A549 (cell line): ENCODE data around the gene MAGIX. TPM values are rescaled to one million over a fixed set of nuclear protein-coding genes. Genes with fewer than 3 reads are reported as not detected.

Experiments
- ATAC-seq, 2 experiments: fragments of 200-7000 bp in 1 of 2; fragments of >200 bp in 1 of 2; cut with Nextera tagmentation in 1 of 2; cut with Tn5 transposase in 1 of 2; 3 replicates each; pipeline versions ENCODE4 v1.8.0 to v1.9.1; 2018 to 2020; ENCODE audit warnings: mild to moderate bottlenecking in 1 of 2, moderate library complexity in 1 of 2
- CTCF ChIA-PET: fragments of 300-600 bp; sonication (Branson Sonifier 250); formaldehyde crosslinking; extraction: SDS; loops from one replicate; lab custom pipeline; 2021; ENCODE audit warnings: antibody characterized with exemption, inconsistent platforms; lab: Yijun Ruan, JAX
- POLR2A ChIA-PET: fragments of 350-600 bp; formaldehyde crosslinking; extraction: SDS; loops from one replicate; lab custom pipeline; 2021; ENCODE audit warnings: antibody characterized with exemption, inconsistent platforms; lab: Yijun Ruan, JAX
- DNase-seq, 2 experiments: peaks; one replicate each; pipeline versions ENCODE4 v3.0.0 to v3.0.0-alpha.2; 2011 to 2016; ENCODE audit warnings: low read depth in 1 of 2, low spot score in 1 of 2
- FAIRE-seq: peaks from 2 replicates; lab custom pipeline; 2011; peaks lifted over from hg19 to GRCh38; lab: Jason Lieb, UNC
- H3K27ac ChIP-seq, 2 experiments: fragments of >200 bp; sonication (Bioruptor Twin); formaldehyde crosslinking; 3 replicates each; pipeline ENCODE4 v1.5.1; 2016 to 2017
- H3K4me1 ChIP-seq: fragments of >200 bp; sonication (Bioruptor Twin); formaldehyde crosslinking; 3 replicates; pipeline ENCODE4 v1.6.1; 2016
- H3K4me2 ChIP-seq: fragments of >200 bp; sonication (Bioruptor Twin); formaldehyde crosslinking; 3 replicates; pipeline ENCODE4 v1.6.1; 2016
- H3K4me3 ChIP-seq: fragments of >200 bp; sonication (Bioruptor Twin); formaldehyde crosslinking; 3 replicates; pipeline ENCODE4 v1.5.1; 2016
- H3K9me3 ChIP-seq: fragments of >200 bp; sonication (Bioruptor Twin); formaldehyde crosslinking; 3 replicates; pipeline ENCODE4 v1.6.1; 2016
- BCL3 ChIP-seq: fragments of >200 bp; sonication (Bioruptor Twin); formaldehyde crosslinking; IDR thresholded peaks from 3 replicates; pipeline ENCODE4 v1.6.1; 2016
- BHLHE40 ChIP-seq: IDR thresholded peaks from 2 replicates; pipeline ENCODE4 v1.6.1; 2012; ENCODE audit warnings: low read depth, low read length, inconsistent platforms
- CEBPB ChIP-seq, 2 experiments: fragments of >200 bp in 1 of 2; sonication (Bioruptor Twin) in 1 of 2; formaldehyde crosslinking in 1 of 2; IDR thresholded peaks; 2 replicates each; pipeline ENCODE4 v1.6.1; 2012 to 2016
- CHD2 ChIP-seq: fragments of 150-350 bp; IDR thresholded peaks from 2 replicates; pipeline ENCODE4 v1.6.1; 2014; ENCODE audit warnings: low read length; ENCODE audit not compliant: partially characterized antibody
- EHF ChIP-seq: fragments of 250-450 bp; sonication (Bioruptor Pico); IDR thresholded peaks from 2 replicates; pipeline ENCODE4 v1.5.0; 2020; ENCODE audit warnings: mild to moderate bottlenecking
- ESRRA ChIP-seq: fragments of 150-350 bp; IDR thresholded peaks from 2 replicates; pipeline ENCODE4 v1.6.1; 2014; ENCODE audit warnings: mild to moderate bottlenecking, low read length, borderline replicate concordance
- FOSL2 ChIP-seq, 2 experiments: fragments of 450-650 bp in 1 of 2; fragments of >200 bp in 1 of 2; sonication (Bioruptor Twin) in 1 of 2; formaldehyde crosslinking; IDR thresholded peaks; 2 replicates each; pipeline versions ENCODE4 v1.5.0 to v1.6.1; 2016 to 2020; ENCODE audit warnings: mild to moderate bottlenecking in 1 of 2, moderate library complexity in 1 of 2
- FOXS1 ChIP-seq: fragments of 250-450 bp; sonication (Bioruptor Pico); IDR thresholded peaks from 2 replicates; pipeline ENCODE4 v1.5.0; 2020; ENCODE audit warnings: mild to moderate bottlenecking, moderate library complexity
- HDAC2 ChIP-seq: fragments of 200-600 bp; sonication (generic); IDR thresholded peaks from 2 replicates; pipeline ENCODE4 v1.6.1; 2016
- HOXB13 ChIP-seq: fragments of 250-450 bp; sonication (Bioruptor Pico); IDR thresholded peaks from 2 replicates; pipeline ENCODE4 v1.5.0; 2020; ENCODE audit warnings: low read depth, mild to moderate bottlenecking, moderate library complexity
- HOXB5 ChIP-seq: fragments of 250-450 bp; sonication (Bioruptor Pico); IDR thresholded peaks from 2 replicates; pipeline ENCODE4 v1.5.0; 2020; ENCODE audit warnings: mild to moderate bottlenecking, moderate library complexity
- JUN ChIP-seq, 2 experiments: fragments of >200 bp; sonication (Bioruptor Twin); formaldehyde crosslinking; IDR thresholded peaks; 2 replicates in 1 of 2; 3 replicates in 1 of 2; pipeline ENCODE4 v1.6.1; 2016 to 2017
- KDM1A ChIP-seq: fragments of 200-600 bp; sonication (generic); IDR thresholded peaks from 2 replicates; pipeline ENCODE4 v1.6.1; 2016; ENCODE audit warnings: low read depth, mild to moderate bottlenecking
- MAX ChIP-seq: IDR thresholded peaks from 2 replicates; pipeline ENCODE4 v1.6.1; 2012
- NR3C1 ChIP-seq: fragments of >200 bp; sonication (Bioruptor Twin); formaldehyde crosslinking; IDR thresholded peaks from 3 replicates; pipeline ENCODE4 v1.6.1; 2017
- PHF8 ChIP-seq: fragments of 200-600 bp; sonication (generic); IDR thresholded peaks from 2 replicates; pipeline ENCODE4 v1.6.1; 2016; ENCODE audit warnings: low read depth, mild to moderate bottlenecking, antibody characterized with exemption, moderate library complexity, borderline replicate concordance
- RAD21 ChIP-seq, 2 experiments: fragments of >200 bp in 1 of 2; sonication (Bioruptor Twin) in 1 of 2; formaldehyde crosslinking in 1 of 2; IDR thresholded peaks in 1 of 2; conservative IDR thresholded peaks in 1 of 2; 2 replicates in 1 of 2; 3 replicates in 1 of 2; pipeline ENCODE4 v1.6.1; 2012 to 2018; ENCODE audit warnings: inconsistent platforms in 1 of 2
- RFX5 ChIP-seq: fragments of 450-650 bp; IDR thresholded peaks from 2 replicates; pipeline ENCODE4 v1.7.1; 2014; ENCODE audit warnings: antibody characterized with exemption, mild to moderate bottlenecking, moderate library complexity
- RNF2 ChIP-seq: fragments of 200-600 bp; sonication (generic); IDR thresholded peaks from 2 replicates; pipeline ENCODE4 v1.6.1; 2016; ENCODE audit warnings: low read depth, mild to moderate bottlenecking, antibody characterized with exemption, moderate library complexity, borderline replicate concordance
- SMC3 ChIP-seq: fragments of >200 bp; sonication (Bioruptor Twin); formaldehyde crosslinking; IDR thresholded peaks from 3 replicates; pipeline ENCODE4 v1.6.1; 2018; ENCODE audit warnings: inconsistent platforms
- SREBF2 ChIP-seq: fragments of 450-650 bp; IDR thresholded peaks from 2 replicates; pipeline ENCODE4 v1.6.1; 2014; ENCODE audit warnings: mild to moderate bottlenecking, moderate library complexity
- ZFP36 ChIP-seq: fragments of 450-650 bp; IDR thresholded peaks from 2 replicates; pipeline ENCODE4 v1.6.1; 2014; ENCODE audit warnings: borderline replicate concordance; ENCODE audit not compliant: partially characterized antibody
- WGBS: methylation state at CpG from one replicate; pipeline ENCODE4 v1.1.6; 2017; ENCODE audit errors: missing lambda C conversion rate; 5-methylcytosine and 5-hydroxymethylcytosine counted together
- polyA plus RNA-seq, 4 experiments: library from polyadenylated mRNA; depleted of rRNA in 3 of 4; stranded (reverse); fragments of >200 nt; fragmentation: RNase III in 1 of 4; extraction: RNeasy Plus Mini Kit Qiagen cat#74134 plus additional on column Dnase treatment in 1 of 4; gene quantifications; 2 replicates in 3 of 4; 3 replicates in 1 of 4; pipeline ENCODE4 v1.2.3, GENCODE V29; 2011 to 2017
- TF ChIP-seq, protein P1 (sequence below): fragments of 250-450 bp; sonication (Bioruptor Pico); IDR thresholded peaks from 2 replicates; pipeline ENCODE4 v1.5.0; 2020; ENCODE audit warnings: low read depth, mild to moderate bottlenecking, moderate library complexity
- TF ChIP-seq, protein P2 (sequence below): fragments of >200 bp; sonication (Bioruptor Twin); formaldehyde crosslinking; IDR thresholded peaks from 2 replicates; pipeline ENCODE4 v1.6.1; 2016
- TF ChIP-seq, protein P3 (sequence below): fragments of 200-600 bp; sonication (generic); IDR thresholded peaks from 2 replicates; pipeline ENCODE4 v1.6.1; 2016; ENCODE audit warnings: antibody characterized with exemption, mild to moderate bottlenecking, moderate library complexity
- TF ChIP-seq, protein P4 (sequence below): fragments of 450-650 bp; IDR thresholded peaks from 2 replicates; pipeline ENCODE4 v1.6.1; 2014; ENCODE audit warnings: antibody characterized with exemption
- TF ChIP-seq, protein P5 (sequence below): IDR thresholded peaks from 2 replicates; pipeline ENCODE4 v1.6.1; 2012; ENCODE audit warnings: low read depth, borderline replicate concordance

Gene MAGIX
- polyA plus RNA-seq, 2 of the 4 experiments (the other 2 are of a cell fraction): 1.1 to 2.2 TPM

DNA sequence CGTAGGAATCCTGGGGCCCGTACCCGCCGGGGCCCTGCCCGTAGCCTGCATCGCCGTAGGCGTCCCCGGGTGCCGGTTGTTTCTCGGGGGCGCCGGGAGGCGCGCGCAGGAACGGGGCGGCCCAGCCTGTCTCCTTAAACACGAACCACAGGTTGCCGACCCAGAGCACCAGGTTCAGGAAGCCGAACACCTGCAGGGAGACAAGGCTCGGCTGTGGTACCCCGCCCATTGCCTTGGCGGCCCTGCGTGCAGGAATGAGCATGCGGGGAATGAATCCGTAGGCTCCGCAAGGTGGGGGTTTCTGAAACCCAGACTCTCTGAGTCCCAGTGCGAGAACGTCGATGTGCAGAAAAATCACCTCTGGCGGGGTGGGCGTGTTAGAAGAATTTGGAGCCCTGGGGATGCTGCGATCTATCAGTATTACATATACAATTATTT lies 29.0 kb downstream of the MAGIX start:
- WGBS: 2% methylated on average over 6 of the region's 34 CpGs
- H3K9me3 ChIP-seq: no peaks in the 10 kb centered on the region
- peak in 1 of 2 experiments; percentile 20; a peak in 4 of 6 replicates for ATAC-seq
- H3K4me1 ChIP-seq: peaks cover 22% of the 10 kb centered on the region; the same call in 2 of the 3 replicates
- TF ChIP-seq RNF2 (no peak), FOSL2 (IDR thresholded peaks at IDR 0.05) (no peak), FOSL2 (CRISPR knock-in tag; IDR thresholded peaks at IDR 0.05) (no peak), MAX (0 out of 2 replicates have a peak, but pooled peaks have one; percentile 9), HOXB13 (CRISPR knock-in tag) (no peak), FOXS1 (no peak), BCL3 (peak; percentile 75; the same call in 2 of the 3 replicates), SREBF2 (no peak), HDAC2 (no peak), CHD2 (no peak), EHF (CRISPR knock-in tag) (no peak), PHF8 (peak; percentile 55; the same call in 1 of the 2 replicates), HOXB5 (no peak), NR3C1 (no peak), JUN (IDR thresholded peaks at IDR 0.05) (peak in 1 of 2 experiments; percentile 43; a peak in 2 of 5 replicates), ESRRA (no peak), KDM1A (no peak), BHLHE40 (no peak), RAD21 (conservative IDR thresholded peaks at IDR 0.05 in 1 of 2, IDR thresholded peaks at IDR 0.05 in 1 of 2) (no peak), SMC3 (no peak), CEBPB (IDR thresholded peaks at IDR 0.05) (no peak), RFX5 (no peak), ZFP36 (no peak)
- TF ChIP-seq, protein P1, sequence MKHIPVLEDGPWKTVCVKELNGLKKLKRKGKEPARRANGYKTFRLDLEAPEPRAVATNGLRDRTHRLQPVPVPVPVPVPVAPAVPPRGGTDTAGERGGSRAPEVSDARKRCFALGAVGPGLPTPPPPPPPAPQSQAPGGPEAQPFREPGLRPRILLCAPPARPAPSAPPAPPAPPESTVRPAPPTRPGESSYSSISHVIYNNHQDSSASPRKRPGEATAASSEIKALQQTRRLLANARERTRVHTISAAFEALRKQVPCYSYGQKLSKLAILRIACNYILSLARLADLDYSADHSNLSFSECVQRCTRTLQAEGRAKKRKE (CRISPR knock-in tag): no peak
- TF ChIP-seq, protein P2, sequence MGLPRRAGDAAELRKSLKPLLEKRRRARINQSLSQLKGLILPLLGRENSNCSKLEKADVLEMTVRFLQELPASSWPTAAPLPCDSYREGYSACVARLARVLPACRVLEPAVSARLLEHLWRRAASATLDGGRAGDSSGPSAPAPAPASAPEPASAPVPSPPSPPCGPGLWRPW: no peak
- TF ChIP-seq, protein P3, sequence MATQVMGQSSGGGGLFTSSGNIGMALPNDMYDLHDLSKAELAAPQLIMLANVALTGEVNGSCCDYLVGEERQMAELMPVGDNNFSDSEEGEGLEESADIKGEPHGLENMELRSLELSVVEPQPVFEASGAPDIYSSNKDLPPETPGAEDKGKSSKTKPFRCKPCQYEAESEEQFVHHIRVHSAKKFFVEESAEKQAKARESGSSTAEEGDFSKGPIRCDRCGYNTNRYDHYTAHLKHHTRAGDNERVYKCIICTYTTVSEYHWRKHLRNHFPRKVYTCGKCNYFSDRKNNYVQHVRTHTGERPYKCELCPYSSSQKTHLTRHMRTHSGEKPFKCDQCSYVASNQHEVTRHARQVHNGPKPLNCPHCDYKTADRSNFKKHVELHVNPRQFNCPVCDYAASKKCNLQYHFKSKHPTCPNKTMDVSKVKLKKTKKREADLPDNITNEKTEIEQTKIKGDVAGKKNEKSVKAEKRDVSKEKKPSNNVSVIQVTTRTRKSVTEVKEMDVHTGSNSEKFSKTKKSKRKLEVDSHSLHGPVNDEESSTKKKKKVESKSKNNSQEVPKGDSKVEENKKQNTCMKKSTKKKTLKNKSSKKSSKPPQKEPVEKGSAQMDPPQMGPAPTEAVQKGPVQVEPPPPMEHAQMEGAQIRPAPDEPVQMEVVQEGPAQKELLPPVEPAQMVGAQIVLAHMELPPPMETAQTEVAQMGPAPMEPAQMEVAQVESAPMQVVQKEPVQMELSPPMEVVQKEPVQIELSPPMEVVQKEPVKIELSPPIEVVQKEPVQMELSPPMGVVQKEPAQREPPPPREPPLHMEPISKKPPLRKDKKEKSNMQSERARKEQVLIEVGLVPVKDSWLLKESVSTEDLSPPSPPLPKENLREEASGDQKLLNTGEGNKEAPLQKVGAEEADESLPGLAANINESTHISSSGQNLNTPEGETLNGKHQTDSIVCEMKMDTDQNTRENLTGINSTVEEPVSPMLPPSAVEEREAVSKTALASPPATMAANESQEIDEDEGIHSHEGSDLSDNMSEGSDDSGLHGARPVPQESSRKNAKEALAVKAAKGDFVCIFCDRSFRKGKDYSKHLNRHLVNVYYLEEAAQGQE: no peak
- TF ChIP-seq, protein P4, sequence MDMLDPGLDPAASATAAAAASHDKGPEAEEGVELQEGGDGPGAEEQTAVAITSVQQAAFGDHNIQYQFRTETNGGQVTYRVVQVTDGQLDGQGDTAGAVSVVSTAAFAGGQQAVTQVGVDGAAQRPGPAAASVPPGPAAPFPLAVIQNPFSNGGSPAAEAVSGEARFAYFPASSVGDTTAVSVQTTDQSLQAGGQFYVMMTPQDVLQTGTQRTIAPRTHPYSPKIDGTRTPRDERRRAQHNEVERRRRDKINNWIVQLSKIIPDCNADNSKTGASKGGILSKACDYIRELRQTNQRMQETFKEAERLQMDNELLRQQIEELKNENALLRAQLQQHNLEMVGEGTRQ: no peak
- TF ChIP-seq, protein P5, sequence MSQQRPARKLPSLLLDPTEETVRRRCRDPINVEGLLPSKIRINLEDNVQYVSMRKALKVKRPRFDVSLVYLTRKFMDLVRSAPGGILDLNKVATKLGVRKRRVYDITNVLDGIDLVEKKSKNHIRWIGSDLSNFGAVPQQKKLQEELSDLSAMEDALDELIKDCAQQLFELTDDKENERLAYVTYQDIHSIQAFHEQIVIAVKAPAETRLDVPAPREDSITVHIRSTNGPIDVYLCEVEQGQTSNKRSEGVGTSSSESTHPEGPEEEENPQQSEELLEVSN: no peak
- CTCF ChIA-PET: interaction anchor here (1.0 to 1.8 kb wide), 5 partner anchors 11 to 96 kb away, joined by 3 to 5 read pairs (median 3); no protein-coding TSS in a partner anchor
- POLR2A ChIA-PET: interaction anchor here (0.9 to 1.6 kb wide), 11 partner anchors 9 to 560 kb away, joined by 3 to 16 read pairs (median 5); partner anchors contain the start of genes CCDC22, PLP2, PRAF2 and SYP
- DNase-seq: no peak
- H3K4me3 ChIP-seq: peak overlapping the region; percentile 76
- peak overlapping the region; percentile 90 to 98 for H3K27ac ChIP-seq
- FAIRE-seq: no peak
- H3K4me2 ChIP-seq: peak overlapping the region; percentile 81
